HCT116 (cell line): ENCODE results near the gene KRTAP12-2. TPM values are rescaled to one million over a fixed set of nuclear protein-coding genes. Genes with fewer than 3 reads are reported as not detected.

Source experiments
- ATAC-seq: fragments of 200-7000 bp; cut with Tn5 transposase; 2 replicates; pipeline ENCODE4 v1.9.1; 2020; ENCODE audit warnings: mild to moderate bottlenecking, moderate library complexity
- BruUV-seq: library from RNA; stranded (reverse); fragments of 400-500 nt; replicated peaks from 2 replicates; lab custom pipeline; 2021; lab: Mats Ljungman, UMichigan
- CTCF ChIA-PET: fragments of 300-600 bp; sonication (Branson Sonifier 250); formaldehyde crosslinking; loops from one replicate; lab custom pipeline; 2021; ENCODE audit warnings: antibody characterized with exemption; lab: Charles Lee
- POLR2A ChIA-PET: fragments of 300-600, 350-600 bp; sonication (Branson Sonifier 250); formaldehyde crosslinking; loops from one replicate; lab custom pipeline; 2021; ENCODE audit warnings: antibody characterized with exemption; lab: Charles Lee
- RAD21 ChIA-PET, 2 experiments: fragments of 300-600 bp; sonication (Branson Sonifier 250); formaldehyde crosslinking; loops; one replicate each; lab custom pipeline; 2023; ENCODE audit warnings: low total read pairs in 2 of 2; ENCODE audit not compliant: uncharacterized antibody in 2 of 2, unreplicated experiment in 2 of 2, low non-redundant PET in 1 of 2; lab: Charles Lee
- DNase-seq: peaks from one replicate; pipeline ENCODE4 v3.0.0-alpha.2; 2010; ENCODE audit warnings: low read depth, low spot score
- H2AFZ ChIP-seq: fragments of 200-600 bp; shearing (Covaris generic), sonication (generic); 2 replicates; pipeline ENCODE4 v1.6.1; 2017; ENCODE audit warnings: low read depth, mixed run types, mixed read lengths, antibody characterized with exemption, low read length; ENCODE audit not compliant: poor library complexity, severe bottlenecking
- H3K27ac ChIP-seq: 2 replicates; pipeline ENCODE4 v1.5.1; 2012; ENCODE audit warnings: low read depth, low read length
- H3K27me3 ChIP-seq: fragments of 200-600 bp; sonication (generic); 2 replicates; pipeline ENCODE4 v1.6.1; 2016; ENCODE audit warnings: mixed run types, low read length, mixed read lengths; ENCODE audit not compliant: insufficient read depth
- H3K36me3 ChIP-seq, 2 experiments: fragments of 200-500 bp in 1 of 2; fragments of 200-600 bp in 1 of 2; sonication (Bioruptor generic) in 1 of 2; sonication (generic) in 1 of 2; 2 replicates each; pipeline versions ENCODE4 v1.5.1 to v1.6.1; 2014 to 2016; ENCODE audit warnings: low read length in 2 of 2, inconsistent platforms in 1 of 2, mixed read lengths in 1 of 2, mixed run types in 1 of 2; ENCODE audit not compliant: insufficient read depth in 2 of 2, control insufficient read depth in 1 of 2
- H3K4me1 ChIP-seq, 2 experiments: fragments of 200-600 bp in 1 of 2; sonication (generic) in 1 of 2; 2 replicates each; pipeline versions ENCODE4 v1.5.1 to v1.6.1; 2012 to 2017; ENCODE audit warnings: low read length in 2 of 2, inconsistent platforms in 1 of 2, mild to moderate bottlenecking in 1 of 2, mixed read lengths in 1 of 2, mixed run types in 1 of 2, moderate library complexity in 1 of 2; ENCODE audit not compliant: insufficient read depth in 2 of 2, control insufficient read depth in 1 of 2
- H3K4me2 ChIP-seq: fragments of 200-600 bp; sonication (generic); 2 replicates; pipeline ENCODE4 v1.6.1; 2017; ENCODE audit warnings: mixed run types, low read length, mixed read lengths
- H3K4me3 ChIP-seq, 2 experiments: fragments of 200-600 bp in 1 of 2; sonication (generic) in 1 of 2; replicated peaks in 1 of 2; 2 replicates each; pipeline ENCODE4 v1.5.1; 2011 to 2016; ENCODE audit warnings: low read length in 2 of 2, control low read depth in 1 of 2, low read depth in 1 of 2, mild to moderate bottlenecking in 1 of 2, mixed read lengths in 1 of 2, mixed run types in 1 of 2
- H3K79me2 ChIP-seq: fragments of 200-600 bp; sonication (generic); 2 replicates; pipeline ENCODE4 v1.6.1; 2017; ENCODE audit warnings: mild to moderate bottlenecking, mixed run types, low read length, moderate library complexity, mixed read lengths; ENCODE audit not compliant: insufficient read depth
- H3K9ac ChIP-seq: fragments of 200-600 bp; sonication (generic); 2 replicates; pipeline ENCODE4 v1.6.1; 2016; ENCODE audit warnings: low read length, mixed read lengths
- H3K9me2 ChIP-seq: fragments of 200-600 bp; sonication (generic), shearing (Covaris generic); 2 replicates; pipeline ENCODE4 v1.6.1; 2017; ENCODE audit warnings: mixed run types, mild to moderate bottlenecking, moderate library complexity; ENCODE audit not compliant: insufficient read depth
- H3K9me3 ChIP-seq, 2 experiments: fragments of 200-500 bp in 1 of 2; fragments of 200-600 bp in 1 of 2; sonication (Bioruptor generic) in 1 of 2; sonication (generic) in 1 of 2; 2 replicates each; pipeline ENCODE4 v1.6.1; 2014 to 2017; ENCODE audit warnings: low read length in 2 of 2, mixed read lengths in 2 of 2, inconsistent platforms in 1 of 2, low read depth in 1 of 2, mild to moderate bottlenecking in 1 of 2, mixed run types in 1 of 2, moderate library complexity in 1 of 2; ENCODE audit not compliant: control insufficient read depth in 1 of 2, insufficient read depth in 1 of 2
- H4K20me1 ChIP-seq: fragments of 200-600 bp; sonication (generic), shearing (Covaris generic); 2 replicates; pipeline ENCODE4 v1.6.1; 2017; ENCODE audit warnings: mixed run types, mild to moderate bottlenecking, moderate library complexity; ENCODE audit not compliant: insufficient read depth
- CTCF ChIP-seq, 3 experiments: fragments of 200-600 bp in 1 of 3; sonication (generic) in 1 of 3; IDR thresholded peaks in 2 of 3; conservative IDR thresholded peaks in 1 of 3; 2 replicates each; pipeline ENCODE4 v1.5.1; 2012 to 2017; ENCODE audit warnings: low read depth in 2 of 3, low read length in 2 of 3, antibody characterized with exemption in 1 of 3, borderline replicate concordance in 1 of 3, control low read depth in 1 of 3, mild to moderate bottlenecking in 1 of 3, mixed read lengths in 1 of 3, mixed run types in 1 of 3, moderate library complexity in 1 of 3; ENCODE audit not compliant: insufficient read depth in 1 of 3
- EGR1 ChIP-seq: IDR thresholded peaks from 2 replicates; pipeline ENCODE4 v1.6.1; 2012; ENCODE audit warnings: low read depth
- EZH2 ChIP-seq: fragments of 200-600 bp; sonication (generic); IDR thresholded peaks from 2 replicates; pipeline ENCODE4 v1.6.1; 2017; ENCODE audit warnings: antibody characterized with exemption, mixed run types
- FOSL1 ChIP-seq: IDR thresholded peaks from 2 replicates; pipeline ENCODE4 v1.6.1; 2012; ENCODE audit warnings: low read depth
- JUND ChIP-seq: IDR thresholded peaks from 2 replicates; pipeline ENCODE4 v1.6.1; 2012
- POLR2A ChIP-seq: IDR thresholded peaks from 2 replicates; pipeline ENCODE4 v1.7.0; 2011; ENCODE audit warnings: borderline replicate concordance; ENCODE audit not compliant: insufficient read depth, insufficient read length; ENCODE audit errors: extremely low read depth
- POLR2AphosphoS5 ChIP-seq: IDR thresholded peaks from 2 replicates; pipeline ENCODE4 v1.6.1; 2011; ENCODE audit warnings: mild to moderate bottlenecking, low read depth, low read length, moderate library complexity
- SIN3A ChIP-seq: IDR thresholded peaks from 2 replicates; pipeline ENCODE4 v1.6.1; 2012; ENCODE audit warnings: low read depth
- ZBTB33 ChIP-seq: IDR thresholded peaks from 2 replicates; pipeline ENCODE4 v1.6.1; 2011; ENCODE audit warnings: mild to moderate bottlenecking, low read length, moderate library complexity; ENCODE audit not compliant: insufficient replicate concordance; ENCODE audit errors: extremely low read depth
- intact Hi-C: fragments of 100-400 bp; cut with micrococcal nuclease; formaldehyde crosslinking; loops from 2 replicates; pipeline ENCODE4 v1.10.0; 2022
- total RNA-seq: library from RNA; stranded (reverse); gene quantifications from one replicate; pipeline ENCODE4 v1.2.1, GENCODE V29; 2021; ENCODE audit not compliant: unreplicated experiment
- TF ChIP-seq, protein P1 (sequence below): IDR thresholded peaks from 2 replicates; pipeline ENCODE4 v1.6.1; 2012; ENCODE audit warnings: low read depth

KRTAP12-2 gene
- total RNA-seq, 1 experiment from 2014 or later, result not detected

GRCh38 chr21:44670642-44671432 lies 4.1 kb upstream of the KRTAP12-2 start:
- RAD21 ChIA-PET, result no interaction called here
- CTCF ChIA-PET, result no interaction called here
- intact Hi-C loops, result loop anchor here (10.0 kb wide), 1 partner anchor 106 kb away; no protein-coding TSS in a partner anchor
- Histone ChIP-seq H3K4me2 (no peak overlapping the region), H3K36me3 (no peaks in the 10 kb centered on the region), H3K9ac (no peak overlapping the region), H3K27me3 (peaks cover 5% of the 10 kb centered on the region; the same call in 1 of the 2 replicates), H3K4me3 (no peak overlapping the region), H3K4me1 (no peaks in the 10 kb centered on the region), H3K27ac (no peak overlapping the region), H3K9me3 (0 out of 4 replicates have a peak, but pooled peaks cover 0 to 3% of the 10 kb centered on the region in 2 experiments), H3K79me2 (no peaks in the 10 kb centered on the region), H4K20me1 (no peaks in the 10 kb centered on the region), H3K9me2 (no peaks in the 10 kb centered on the region), H2AFZ (no peak overlapping the region)
- TF ChIP-seq ZBTB33 (no peak), POLR2A (no peak), EZH2 (no peak), CTCF (IDR thresholded peaks at IDR 0.05 in 2 of 3, conservative IDR thresholded peaks at IDR 0.05 in 1 of 3; ENCODE audit: borderline replicate concordance in 1 of 3, insufficient read depth in 1 of 3, low read depth in 2 of 3, low read length in 2 of 3) (no peak), JUND (no peak), SIN3A (no peak), EGR1 (no peak), FOSL1 (no peak), POLR2AphosphoS5 (no peak)
- TF ChIP-seq, protein P1, sequence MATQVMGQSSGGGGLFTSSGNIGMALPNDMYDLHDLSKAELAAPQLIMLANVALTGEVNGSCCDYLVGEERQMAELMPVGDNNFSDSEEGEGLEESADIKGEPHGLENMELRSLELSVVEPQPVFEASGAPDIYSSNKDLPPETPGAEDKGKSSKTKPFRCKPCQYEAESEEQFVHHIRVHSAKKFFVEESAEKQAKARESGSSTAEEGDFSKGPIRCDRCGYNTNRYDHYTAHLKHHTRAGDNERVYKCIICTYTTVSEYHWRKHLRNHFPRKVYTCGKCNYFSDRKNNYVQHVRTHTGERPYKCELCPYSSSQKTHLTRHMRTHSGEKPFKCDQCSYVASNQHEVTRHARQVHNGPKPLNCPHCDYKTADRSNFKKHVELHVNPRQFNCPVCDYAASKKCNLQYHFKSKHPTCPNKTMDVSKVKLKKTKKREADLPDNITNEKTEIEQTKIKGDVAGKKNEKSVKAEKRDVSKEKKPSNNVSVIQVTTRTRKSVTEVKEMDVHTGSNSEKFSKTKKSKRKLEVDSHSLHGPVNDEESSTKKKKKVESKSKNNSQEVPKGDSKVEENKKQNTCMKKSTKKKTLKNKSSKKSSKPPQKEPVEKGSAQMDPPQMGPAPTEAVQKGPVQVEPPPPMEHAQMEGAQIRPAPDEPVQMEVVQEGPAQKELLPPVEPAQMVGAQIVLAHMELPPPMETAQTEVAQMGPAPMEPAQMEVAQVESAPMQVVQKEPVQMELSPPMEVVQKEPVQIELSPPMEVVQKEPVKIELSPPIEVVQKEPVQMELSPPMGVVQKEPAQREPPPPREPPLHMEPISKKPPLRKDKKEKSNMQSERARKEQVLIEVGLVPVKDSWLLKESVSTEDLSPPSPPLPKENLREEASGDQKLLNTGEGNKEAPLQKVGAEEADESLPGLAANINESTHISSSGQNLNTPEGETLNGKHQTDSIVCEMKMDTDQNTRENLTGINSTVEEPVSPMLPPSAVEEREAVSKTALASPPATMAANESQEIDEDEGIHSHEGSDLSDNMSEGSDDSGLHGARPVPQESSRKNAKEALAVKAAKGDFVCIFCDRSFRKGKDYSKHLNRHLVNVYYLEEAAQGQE, result no peak
- no peak for ATAC-seq
- no peak for DNase-seq
- no TSS peak for BruUV-seq
- POLR2A ChIA-PET, result no interaction called here
